Endothelial cell of umbilical vein (primary cell): ENCODE data around the gene CHADL. TPM values are rescaled to one million over a fixed set of nuclear protein-coding genes. Genes with fewer than 3 reads are reported as not detected.
"Not testable (repeated sequence)": the region's sequence is repeated elsewhere in the genome, so short reads cannot be mapped to it uniquely, and the experiment has no call there.

Source experiments
- BruUV-seq: library from RNA; stranded (reverse); fragments of 400-500 nt; replicated peaks from 2 replicates; lab custom pipeline; 2021; lab: Mats Ljungman, UMichigan
- CTCF ChIA-PET: fragments of 300-600, 350-600 bp; sonication (Branson Sonifier 250); formaldehyde crosslinking; loops from one replicate; lab custom pipeline; 2021; ENCODE audit warnings: antibody characterized with exemption, inconsistent platforms; lab: Charles Lee
- POLR2A ChIA-PET: fragments of 300-600, 350-600 bp; sonication (Branson Sonifier 250); formaldehyde crosslinking; loops from one replicate; lab custom pipeline; 2021; ENCODE audit warnings: antibody characterized with exemption, inconsistent platforms; lab: Charles Lee
- DNase-seq: peaks from one replicate; pipeline ENCODE4 v3.0.0-alpha.2; 2011; ENCODE audit warnings: low read depth, low spot score
- FAIRE-seq: peaks from 2 replicates; lab custom pipeline; 2011; peaks lifted over from hg19 to GRCh38; lab: Jason Lieb, UNC
- H2AFZ ChIP-seq: 2 replicates; pipeline ENCODE4 v1.6.0; 2012; ENCODE audit warnings: low read depth, low read length, control low read depth, inconsistent platforms
- H3K27ac ChIP-seq: 2 replicates; pipeline ENCODE4 v1.5.1; 2011; ENCODE audit warnings: low read depth, mild to moderate bottlenecking, control low read depth, low read length, moderate library complexity; ENCODE audit not compliant: insufficient read depth
- H3K27me3 ChIP-seq, 2 experiments: 2 replicates each; pipeline versions ENCODE4 v1.6.0 to v1.6.1; 2011; ENCODE audit warnings: low read length in 2 of 2, mixed read lengths in 1 of 2; ENCODE audit not compliant: control insufficient read depth in 2 of 2, insufficient read depth in 2 of 2
- H3K36me3 ChIP-seq, 2 experiments: 2 replicates in 1 of 2; 3 replicates in 1 of 2; pipeline ENCODE4 v1.5.1; 2011; ENCODE audit warnings: low read length in 2 of 2, mild to moderate bottlenecking in 1 of 2, moderate library complexity in 1 of 2; ENCODE audit not compliant: control insufficient read depth in 2 of 2, insufficient read depth in 2 of 2; ENCODE audit errors: extremely low read depth in 1 of 2
- H3K4me1 ChIP-seq: 3 replicates; pipeline ENCODE4 v1.5.1; 2011; ENCODE audit warnings: mild to moderate bottlenecking, low read length; ENCODE audit not compliant: control insufficient read depth, insufficient read depth; ENCODE audit errors: extremely low read depth
- H3K4me2 ChIP-seq: 2 replicates; pipeline ENCODE4 v1.6.1; 2011; ENCODE audit warnings: low read length, control low read depth, mixed read lengths; ENCODE audit not compliant: insufficient read depth
- H3K4me3 ChIP-seq, 3 experiments: fragments of 200-600 bp in 1 of 3; sonication (generic), shearing (Covaris generic) in 1 of 3; replicated peaks in 1 of 3; 2 replicates each; pipeline ENCODE4 v1.5.1; 2011 to 2016; ENCODE audit warnings: control low read depth in 3 of 3, low read length in 3 of 3, mild to moderate bottlenecking in 2 of 3, inconsistent platforms in 1 of 3, low read depth in 1 of 3, moderate library complexity in 1 of 3; ENCODE audit not compliant: insufficient read depth in 1 of 3
- H3K79me2 ChIP-seq: 2 replicates; pipeline ENCODE4 v1.6.0; 2012; ENCODE audit warnings: low read length, inconsistent platforms; ENCODE audit not compliant: control insufficient read depth, insufficient read depth
- H3K9ac ChIP-seq: replicated peaks from 2 replicates; pipeline ENCODE3; 2011; ENCODE audit warnings: low read length, control low read depth; ENCODE audit not compliant: insufficient read depth; ENCODE audit errors: extremely low read depth
- H3K9me1 ChIP-seq: replicated peaks from 3 replicates; pipeline ENCODE4 v1.6.0; 2011; ENCODE audit warnings: mild to moderate bottlenecking, low read length; ENCODE audit not compliant: control insufficient read depth, insufficient read depth; ENCODE audit errors: extremely low read depth
- H3K9me3 ChIP-seq: replicated peaks from 2 replicates; pipeline ENCODE4 v1.5.1; 2012; ENCODE audit warnings: low read length, inconsistent platforms; ENCODE audit not compliant: control insufficient read depth, insufficient read depth
- H4K20me1 ChIP-seq: replicated peaks from 2 replicates; pipeline ENCODE3; 2011; ENCODE audit warnings: mild to moderate bottlenecking, low read length; ENCODE audit not compliant: control insufficient read depth, insufficient read depth; ENCODE audit errors: extremely low read depth
- CTCF ChIP-seq, 2 donors: IDR thresholded peaks; 1 replicate in 1 of 2; 2 replicates in 1 of 2; pipeline ENCODE4 v1.5.1; 2011; ENCODE audit warnings: low read length in 2 of 2, mild to moderate bottlenecking in 2 of 2, moderate library complexity in 2 of 2, control low read depth in 1 of 2, inconsistent platforms in 1 of 2, low read depth in 1 of 2; ENCODE audit not compliant: insufficient read depth in 1 of 2; ENCODE audit errors: extremely low read depth in 1 of 2
- EZH2 ChIP-seq: IDR thresholded peaks from 2 replicates; pipeline ENCODE4 v1.6.1; 2012; ENCODE audit warnings: borderline replicate concordance, low read depth, mild to moderate bottlenecking, moderate library complexity, low read length, inconsistent platforms; ENCODE audit not compliant: severe bottlenecking
- FOS ChIP-seq: IDR thresholded peaks from 2 replicates; pipeline ENCODE4 v1.6.1; 2011; ENCODE audit warnings: mild to moderate bottlenecking, low read length, moderate library complexity, borderline replicate concordance; ENCODE audit not compliant: insufficient read depth
- GATA2 ChIP-seq: IDR thresholded peaks from 2 replicates; pipeline ENCODE4 v1.7.0; 2011; ENCODE audit warnings: low read depth, mild to moderate bottlenecking, moderate library complexity, mixed read lengths, low read length; ENCODE audit not compliant: insufficient read length, insufficient read depth
- JUN ChIP-seq: IDR thresholded peaks from 2 replicates; pipeline ENCODE4 v1.6.1; 2011; ENCODE audit warnings: borderline replicate concordance, low read depth; ENCODE audit not compliant: insufficient read length, insufficient read depth
- MAX ChIP-seq: IDR thresholded peaks from 2 replicates; pipeline ENCODE4 v1.6.1; 2011; ENCODE audit not compliant: insufficient read depth, insufficient read length
- MYC ChIP-seq: IDR thresholded peaks from one replicate; pipeline ENCODE4 v1.6.1; 2011; ENCODE audit warnings: mild to moderate bottlenecking, low read depth, low read length
- POLR2A ChIP-seq: IDR thresholded peaks from 2 replicates; pipeline ENCODE4 v1.6.1; 2012; ENCODE audit warnings: low read depth, mild to moderate bottlenecking, control low read depth, low read length
- POLR2AphosphoS5 ChIP-seq: IDR thresholded peaks from 2 replicates; pipeline ENCODE4 v1.6.1; 2012; ENCODE audit warnings: low read depth, mild to moderate bottlenecking, control low read depth, low read length, moderate library complexity; ENCODE audit not compliant: insufficient read depth
- dilution Hi-C: fragments of 300-500 bp; cut with MboI; formaldehyde crosslinking; loops from one replicate; pipeline ENCODE4 v1.15.0; 2019; ENCODE audit warnings: low sequenced_read_pairs; ENCODE audit not compliant: extremely low pct_ligation_motif_present
- intact Hi-C: fragments of 100-400 bp; cut with micrococcal nuclease; formaldehyde crosslinking; loops from one replicate; pipeline ENCODE4 v1.10.0; 2022
- polyA plus RNA-seq, 4 experiments: library from polyadenylated mRNA; depleted of rRNA in 3 of 4; stranded (reverse) in 3 of 4; unstranded in 1 of 4; fragments of >200 nt; gene quantifications; 2 replicates each; pipeline versions ENCODE4 v1.2.1 to v1.2.3, GENCODE V29; 2011 to 2012; ENCODE audit warnings: missing spikeins in 1 of 4
- total RNA-seq: library from RNA; stranded (reverse); gene quantifications from 2 replicates; pipeline ENCODE4 v1.2.3, GENCODE V29; 2021

The CHADL gene
- total and polyA plus RNA-seq, 2 donors (not counting 3 experiments of a cell fraction or from before 2014, with no cell fraction given) = 0.69 to 1.1 TPM

GRCh38 chr22:41260871-41261270 lies 20.1 kb upstream of the CHADL start:
- peaks cover 28 to 61% of the 10 kb centered on the region in 2 experiments for H3K36me3 ChIP-seq
- intact Hi-C loops = no loop called here
- ChIA-PET CTCF (no interaction called here), POLR2A (interaction anchor here (0.6 kb wide), 1 partner anchor 332 kb away, joined by 3 read pairs; no protein-coding TSS in a partner anchor)
- H3K9ac ChIP-seq = no peak overlapping the region
- no peaks in the 10 kb centered on the region for H3K9me1 ChIP-seq
- no peak for TF ChIP-seq MYC
- TF ChIP-seq GATA2 = no peak
- no peak for TF ChIP-seq POLR2AphosphoS5
- no peak for TF ChIP-seq CTCF (IDR thresholded peaks at IDR 0.05; ENCODE audit: extremely low read depth in 1 of 2, insufficient read depth in 1 of 2, low read depth in 1 of 2, low read length in 2 of 2)
- no peak for TF ChIP-seq POLR2A
- TF ChIP-seq MAX = no peak
- no peak for TF ChIP-seq FOS
- no peak for TF ChIP-seq EZH2
- no peak for TF ChIP-seq JUN
- no peaks in the 10 kb centered on the region for H3K27me3 ChIP-seq
- no peak overlapping the region for H2AFZ ChIP-seq
- peaks cover 10% of the 10 kb centered on the region for H3K79me2 ChIP-seq
- H3K27ac ChIP-seq = no peak overlapping the region
- DNase-seq (no peak), FAIRE-seq (no peak)
- H3K4me3 ChIP-seq = no peak overlapping the region
- H4K20me1 ChIP-seq = no peaks in the 10 kb centered on the region
- H3K9me3 ChIP-seq = no peaks in the 10 kb centered on the region
- peaks cover 14% of the 10 kb centered on the region for H3K4me1 ChIP-seq
- H3K4me2 ChIP-seq = no peak overlapping the region
- no TSS peak for BruUV-seq
- dilution Hi-C loops = no loop called here

GRCh38 chr22:41259756-41260155 lies 19.0 kb upstream of the CHADL start:
- H3K27ac ChIP-seq, H3K9me3 ChIP-seq, H3K27me3 ChIP-seq, BruUV-seq, H3K9me1 ChIP-seq, CTCF ChIA-PET, FAIRE-seq, H2AFZ ChIP-seq, H3K4me2 ChIP-seq, intact Hi-C loops, H4K20me1 ChIP-seq, DNase-seq, dilution Hi-C loops, H3K9ac ChIP-seq, H3K4me3 ChIP-seq: not testable (repeated sequence)
- POLR2A ChIA-PET = interaction anchor here (0.7 kb wide), 1 partner anchor 21 kb away, joined by 3 read pairs; no protein-coding TSS in a partner anchor
- H3K36me3 ChIP-seq = peaks cover 29 to 60% of the 10 kb centered on the region in 2 experiments
- peaks cover 13% of the 10 kb centered on the region for H3K79me2 ChIP-seq
- H3K4me1 ChIP-seq = peaks cover 14% of the 10 kb centered on the region
